T-helper 1 cell treated with Interleukin-12 subunit alpha and Interleukin-12 subunit beta and Interleukin-4 antibody, amounts not matched to agents 30 ng/mL and 1 ng/mL, for 36 hours (primary cell): Measurements from ENCODE around the gene PCSK5. TPM values are rescaled to one million over a fixed set of nuclear protein-coding genes. Genes with fewer than 3 reads are reported as not detected.

Experiments used
- intact Hi-C: fragments of 100-400 bp; cut with micrococcal nuclease; formaldehyde crosslinking; loops from one replicate; pipeline ENCODE4 v1.15.1; 2024
- total RNA-seq: library from RNA; stranded (reverse); gene quantifications from 2 replicates; pipeline ENCODE4 v1.2.3, GENCODE V29; 2022

Gene PCSK5
- total RNA-seq, 1 donor from 2014 or later: 7.1 TPM

DNA sequence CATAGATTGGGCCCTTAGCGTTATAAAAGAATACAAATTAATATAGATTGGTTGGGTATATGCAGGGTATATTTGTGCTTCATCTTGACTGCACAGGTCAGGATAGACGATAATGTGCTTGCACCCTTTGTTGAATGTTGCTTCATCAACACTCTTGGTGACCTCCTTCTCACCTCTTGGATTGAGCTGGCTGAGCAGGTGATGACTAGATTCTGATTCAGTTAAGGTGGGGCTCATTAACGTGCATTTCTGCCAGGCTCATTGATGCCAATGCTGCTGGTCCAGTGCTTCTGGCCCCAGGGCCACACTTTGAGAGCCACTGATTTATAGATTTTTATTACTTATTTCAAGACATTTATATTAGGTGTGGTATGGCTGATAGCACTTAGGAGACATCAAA is 27.7 kb downstream of the PCSK5 start:
- intact Hi-C loops: no loop called here

DNA sequence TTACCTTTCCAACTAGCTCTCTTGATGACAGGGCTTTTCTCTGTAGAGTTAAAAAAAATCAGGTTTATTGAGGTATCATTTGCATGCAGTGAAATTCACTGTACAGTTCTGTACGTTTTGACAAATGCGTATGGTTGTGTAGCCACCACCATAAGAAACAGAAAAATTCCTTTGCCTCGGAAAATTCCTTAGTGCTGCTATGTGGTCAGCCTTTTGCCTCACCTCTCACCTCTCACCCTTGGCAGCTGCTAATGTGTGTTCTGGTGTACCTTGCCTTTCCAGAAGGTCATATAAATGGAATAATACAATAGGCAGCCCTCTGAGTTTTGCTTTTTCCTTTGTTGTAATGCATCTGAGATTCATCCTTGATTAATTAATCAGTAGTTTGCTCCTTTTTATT is 28.4 kb downstream of the PCSK5 start:
- intact Hi-C loops: no loop called here

DNA sequence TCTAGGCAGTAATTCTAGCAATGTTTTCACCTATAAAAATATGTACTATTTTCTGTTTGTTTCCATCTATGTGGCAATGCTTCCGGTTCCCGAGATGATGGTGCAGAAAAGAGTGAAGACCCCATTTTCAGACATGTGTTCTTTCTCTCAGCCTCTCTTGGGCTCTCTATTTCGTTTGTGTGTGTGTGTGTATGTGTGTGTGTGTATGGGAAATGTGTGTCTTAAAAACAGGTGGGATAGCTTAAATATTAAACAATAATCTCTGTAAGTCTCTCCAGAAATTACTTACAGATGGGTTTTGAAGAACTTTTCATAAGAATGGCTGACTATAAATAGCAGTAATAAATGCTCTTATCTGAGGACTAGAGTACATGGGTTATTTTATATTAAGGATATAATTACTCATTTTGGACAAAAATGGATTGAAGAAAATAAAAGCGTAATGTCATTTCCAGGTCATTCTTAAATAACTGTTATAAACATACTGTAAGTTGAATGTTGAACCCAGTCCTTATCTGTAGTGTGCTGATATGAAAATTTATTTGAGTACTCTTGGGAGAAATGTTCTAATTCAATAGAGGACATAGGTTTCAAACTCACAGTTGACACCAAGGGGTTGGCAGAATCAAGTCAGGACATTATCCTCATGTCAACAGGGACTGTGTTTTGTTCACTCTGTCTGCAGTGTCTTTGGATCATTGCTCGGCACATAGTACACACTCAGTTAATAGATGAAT is 31.1 kb downstream of the PCSK5 start:
- intact Hi-C loops: no loop called here

DNA sequence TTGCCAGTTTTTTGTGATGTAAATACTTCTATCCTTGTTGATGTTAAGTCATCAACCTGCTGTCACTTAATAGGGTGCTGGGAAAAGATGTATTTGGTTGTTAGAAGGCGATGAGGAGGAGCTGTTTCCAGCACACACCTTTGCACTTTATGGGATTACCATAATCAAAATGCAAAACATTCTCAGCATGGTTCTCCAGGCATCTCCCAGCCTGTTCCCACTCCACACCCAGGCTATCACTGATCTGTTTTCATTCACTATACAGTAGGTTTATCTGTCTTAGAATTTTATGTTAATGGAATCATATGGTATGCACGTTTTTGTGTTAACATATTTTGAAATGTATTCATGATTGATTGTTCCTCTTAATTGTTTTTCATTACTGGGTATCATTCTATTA is 35.9 kb downstream of the PCSK5 start:
- intact Hi-C loops: no loop called here

DNA sequence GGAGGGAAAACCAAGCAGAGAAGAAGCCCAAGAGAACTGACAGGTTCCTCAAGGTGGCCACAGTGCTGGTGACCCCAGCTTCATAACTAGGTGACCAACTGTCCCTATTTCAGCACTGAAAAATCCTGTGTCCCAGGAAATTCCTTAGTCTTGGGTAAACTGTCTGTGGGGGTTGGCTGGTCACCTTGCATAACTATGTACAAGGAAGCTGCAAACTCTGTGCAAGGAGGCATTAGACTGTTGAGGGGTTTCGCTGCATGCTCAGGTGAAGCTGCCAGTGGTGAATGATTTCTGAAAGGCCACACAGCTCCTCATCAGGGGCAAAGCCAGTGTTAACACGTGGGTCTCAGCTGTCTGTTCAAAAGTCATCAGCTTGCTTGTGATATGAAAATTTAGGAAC is 36.9 kb downstream of the PCSK5 start:
- intact Hi-C loops: no loop called here

DNA sequence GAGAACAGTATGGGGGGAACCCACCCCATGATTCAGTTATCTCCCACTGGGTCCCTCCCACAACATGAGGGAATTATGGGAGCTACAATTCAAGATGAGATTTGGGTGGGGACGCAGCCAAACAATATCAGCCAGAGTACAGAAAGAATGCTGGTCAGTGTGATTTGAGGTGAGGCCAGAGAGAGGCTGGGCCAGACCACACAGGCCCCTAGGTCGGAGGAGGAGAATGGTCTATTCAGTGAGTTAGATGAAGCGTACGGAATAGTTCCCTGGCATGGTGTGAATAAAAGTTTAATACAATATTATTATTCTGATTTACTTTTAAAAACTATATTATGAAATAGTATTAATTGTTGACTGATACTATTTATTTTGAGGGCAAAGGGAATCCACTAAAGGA is 39.7 kb downstream of the PCSK5 start:
- intact Hi-C loops: no loop called here

DNA sequence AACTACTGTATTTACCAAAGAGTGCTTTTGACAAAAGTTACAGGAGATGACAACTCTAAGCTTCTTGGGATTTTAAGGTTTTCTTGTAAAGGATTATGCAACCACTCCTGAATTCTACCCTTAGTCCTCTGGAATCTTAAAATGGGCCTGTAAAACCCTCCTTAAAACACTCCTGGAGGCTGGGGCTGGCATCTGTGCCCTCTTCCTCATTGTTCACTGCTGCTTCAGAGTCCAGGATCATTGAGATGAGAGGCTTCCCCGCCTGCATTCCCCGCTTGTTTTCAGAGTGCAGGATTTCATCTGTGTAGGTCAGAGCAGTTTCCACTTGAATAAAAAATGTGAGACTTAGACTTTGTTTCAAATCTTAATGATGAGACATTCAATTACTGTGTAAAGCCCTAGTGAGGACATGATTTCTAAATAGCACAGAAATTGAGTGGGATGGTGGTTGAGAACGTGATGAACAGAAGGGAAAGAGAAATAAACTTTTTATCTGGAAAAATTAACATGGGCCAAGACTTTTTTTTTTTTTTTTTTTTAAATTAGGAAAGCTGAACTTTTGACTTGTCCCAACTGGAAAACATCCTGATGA is 40.4 kb downstream of the PCSK5 start:
- intact Hi-C loops: no loop called here

DNA sequence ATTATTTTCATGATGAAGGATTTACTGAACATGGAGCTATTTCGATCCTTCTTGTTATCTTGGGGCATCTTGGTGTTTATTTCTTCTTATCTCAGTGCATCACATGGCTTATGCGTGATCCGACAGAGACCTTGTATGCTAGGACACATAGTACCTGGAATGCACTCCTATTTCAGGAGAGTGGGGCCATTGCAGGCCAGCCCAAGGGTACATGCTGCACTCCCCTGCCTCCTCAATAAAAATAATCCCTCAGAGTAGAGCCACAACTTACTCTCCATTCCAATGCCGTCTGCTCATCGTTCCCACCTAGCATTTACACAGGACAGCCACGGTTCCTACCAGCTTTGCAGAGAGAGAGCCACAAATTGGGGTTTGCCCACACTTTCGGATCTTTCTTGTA is 43.5 kb downstream of the PCSK5 start:
- intact Hi-C loops: no loop called here

DNA sequence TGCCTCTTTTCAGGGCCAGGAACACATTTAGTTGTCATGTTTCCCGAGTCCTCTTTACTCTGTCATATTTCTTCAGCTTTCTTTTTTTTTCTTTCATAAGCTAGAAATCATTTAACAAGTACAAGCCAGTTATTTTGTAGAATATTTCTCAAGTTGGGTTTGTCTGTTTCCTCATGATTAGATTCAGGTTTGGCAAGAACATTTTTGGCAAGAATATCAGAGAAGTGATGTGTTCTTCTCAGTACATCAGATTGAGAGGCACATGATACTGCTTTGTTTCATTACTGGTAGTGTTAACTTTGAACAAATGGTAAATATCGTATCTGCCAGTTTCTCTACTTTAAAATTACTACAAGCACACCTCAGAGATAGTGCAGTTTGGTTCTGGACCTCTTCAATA is 45.1 kb downstream of the PCSK5 start:
- intact Hi-C loops: no loop called here

DNA sequence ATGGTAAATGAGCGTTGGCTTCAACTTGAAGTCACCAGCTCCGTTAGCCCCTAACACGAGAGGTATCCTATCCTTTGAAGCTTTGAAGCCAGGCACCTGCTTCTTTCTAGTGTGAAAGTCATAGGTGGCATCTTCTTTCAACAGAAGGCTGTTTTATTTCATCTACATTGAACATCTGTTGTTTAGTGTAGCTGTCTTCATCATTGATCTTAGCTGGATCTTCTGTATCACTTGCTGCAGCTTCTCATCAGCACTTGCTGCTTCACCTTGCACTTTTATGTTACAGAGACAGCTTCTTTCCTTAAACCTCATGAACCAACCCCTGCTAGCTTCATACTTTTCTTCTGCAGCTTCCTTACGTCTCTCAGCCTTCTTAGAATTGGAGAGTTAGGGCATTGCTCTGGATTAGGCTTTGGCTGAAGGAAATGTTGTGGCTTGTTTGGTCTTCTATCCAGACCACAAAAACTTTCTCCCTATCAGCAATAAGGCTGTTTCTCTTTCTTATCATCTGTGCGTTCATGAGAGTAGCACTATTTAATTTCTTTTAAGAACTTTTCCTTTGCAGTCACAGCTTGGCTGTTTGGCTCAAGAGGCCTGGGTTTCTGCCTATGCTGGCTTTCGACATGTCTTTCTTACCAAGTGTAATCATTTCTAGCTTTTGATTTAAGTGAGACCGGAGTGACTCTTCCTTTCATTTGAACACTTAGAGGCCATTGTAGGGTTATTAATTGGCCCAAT is 47.2 kb downstream of the PCSK5 start:
- intact Hi-C loops: no loop called here

DNA sequence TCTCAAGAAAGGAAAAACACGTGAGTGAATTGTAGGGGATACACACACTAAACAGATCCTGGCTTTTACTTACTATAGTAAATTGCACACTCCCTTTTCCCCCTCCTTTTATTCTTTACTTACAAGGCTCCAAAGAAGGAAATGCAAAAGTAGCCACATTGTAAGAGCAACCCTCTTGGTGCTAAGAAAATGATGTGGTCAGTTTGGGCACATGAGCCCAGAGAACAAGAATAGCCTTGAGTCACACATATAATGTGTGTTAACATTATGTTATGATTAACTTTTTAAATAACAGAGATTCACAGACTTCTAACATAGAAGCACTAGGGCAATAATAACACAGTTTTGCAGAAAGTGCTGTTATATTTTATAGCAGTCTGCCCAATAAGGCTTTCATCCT is 48.5 kb downstream of the PCSK5 start:
- intact Hi-C loops: no loop called here

DNA sequence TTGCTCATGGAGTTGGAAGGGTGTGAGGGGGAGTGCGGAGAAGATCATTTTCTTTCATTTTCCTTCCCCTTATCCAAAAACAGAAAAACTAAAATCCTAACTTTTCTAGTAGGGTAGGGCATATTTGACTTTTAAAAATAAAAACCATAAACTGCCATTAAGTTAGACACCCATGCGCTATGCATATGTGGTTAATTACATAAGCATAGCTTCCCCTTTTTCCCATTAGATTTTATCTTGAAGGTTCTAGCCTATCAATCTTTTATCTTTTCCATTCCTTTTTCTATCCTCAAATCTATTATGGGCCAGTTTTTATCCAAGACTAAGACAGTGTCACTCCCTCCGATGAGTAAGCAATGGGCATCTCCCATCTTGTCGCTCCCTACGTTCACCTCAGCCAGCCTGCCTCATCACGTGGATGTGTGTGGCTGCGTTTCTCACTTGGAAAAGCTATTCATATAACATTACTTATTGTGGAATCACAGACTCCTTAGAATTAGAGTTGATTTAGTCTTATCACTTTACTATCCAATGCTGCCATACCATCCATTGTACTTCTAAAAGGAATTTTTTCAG is 49.2 kb downstream of the PCSK5 start:
- intact Hi-C loops: no loop called here

DNA sequence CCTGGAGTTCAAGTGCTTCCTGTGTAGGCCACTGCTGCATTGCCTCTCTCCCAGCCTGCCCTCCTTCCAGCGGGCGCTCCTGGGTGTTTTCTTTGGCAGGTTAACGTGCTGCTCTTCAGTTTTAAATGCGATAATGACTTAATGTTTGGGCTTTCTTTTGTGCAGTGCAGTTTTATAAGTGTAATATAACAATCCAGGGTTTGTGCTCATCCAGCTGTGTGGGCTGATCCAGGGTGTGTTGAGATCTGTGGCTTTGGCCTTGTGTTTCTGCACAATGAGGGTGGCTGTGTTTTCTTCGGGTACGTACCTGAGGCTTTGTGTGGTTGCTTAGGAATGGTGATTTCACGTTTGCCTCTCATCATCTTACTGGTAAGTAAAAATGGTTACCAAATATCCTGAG is 50.6 kb downstream of the PCSK5 start:
- intact Hi-C loops: no loop called here

DNA sequence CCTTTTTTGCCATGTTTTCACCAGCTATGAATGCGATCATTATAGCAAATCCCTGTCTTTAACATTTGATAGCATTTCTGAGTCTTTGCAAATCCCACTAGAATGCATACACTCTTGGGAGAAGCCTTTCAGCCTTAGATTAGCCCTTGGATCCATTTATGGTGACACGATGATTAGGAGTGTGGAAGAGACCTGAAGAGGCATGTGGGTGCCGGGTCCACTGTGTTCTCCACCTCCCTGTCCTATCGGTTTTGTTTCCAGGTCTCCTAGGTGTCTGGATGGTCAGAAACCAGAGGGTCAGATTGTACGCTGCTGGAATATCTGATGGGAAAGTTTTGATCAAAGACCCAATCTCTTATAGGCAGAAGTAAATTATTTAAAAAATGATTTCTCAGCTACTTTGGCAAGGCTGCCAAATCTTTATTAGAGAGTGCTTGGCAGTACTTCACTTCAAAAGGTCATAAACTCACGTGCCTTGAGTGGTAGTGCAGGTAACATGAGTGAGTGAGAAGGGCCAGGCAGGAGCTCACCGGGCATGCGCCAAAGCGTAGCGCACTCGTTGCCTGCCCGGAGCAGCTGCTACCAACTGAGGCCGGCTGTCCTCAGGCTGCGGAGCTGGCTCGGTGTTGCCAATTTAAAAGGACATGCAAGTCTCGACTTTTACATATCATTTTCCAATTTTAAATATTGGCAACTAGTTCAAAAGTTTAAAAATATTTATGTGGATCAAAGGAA is 51.3 kb downstream of the PCSK5 start:
- intact Hi-C loops: no loop called here

DNA sequence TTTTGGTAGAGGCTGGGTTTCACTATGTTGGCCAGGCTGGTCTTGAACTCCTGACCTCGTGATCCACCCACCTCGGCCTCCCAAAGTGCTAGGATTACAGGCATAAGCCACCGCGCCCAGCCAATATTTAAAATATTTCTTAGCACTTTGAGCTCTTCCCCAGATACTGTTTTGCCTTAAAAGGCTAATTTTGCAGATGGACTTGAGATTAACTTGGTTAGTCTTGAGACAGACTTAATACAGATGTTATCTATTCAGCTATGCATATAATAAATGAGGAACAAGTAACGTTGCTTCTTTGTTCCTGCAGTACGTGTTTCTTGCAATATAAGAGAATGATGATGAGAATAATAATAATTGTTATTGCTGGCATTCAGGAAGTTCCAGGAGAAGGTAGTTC is 56.3 kb downstream of the PCSK5 start:
- intact Hi-C loops: no loop called here

DNA sequence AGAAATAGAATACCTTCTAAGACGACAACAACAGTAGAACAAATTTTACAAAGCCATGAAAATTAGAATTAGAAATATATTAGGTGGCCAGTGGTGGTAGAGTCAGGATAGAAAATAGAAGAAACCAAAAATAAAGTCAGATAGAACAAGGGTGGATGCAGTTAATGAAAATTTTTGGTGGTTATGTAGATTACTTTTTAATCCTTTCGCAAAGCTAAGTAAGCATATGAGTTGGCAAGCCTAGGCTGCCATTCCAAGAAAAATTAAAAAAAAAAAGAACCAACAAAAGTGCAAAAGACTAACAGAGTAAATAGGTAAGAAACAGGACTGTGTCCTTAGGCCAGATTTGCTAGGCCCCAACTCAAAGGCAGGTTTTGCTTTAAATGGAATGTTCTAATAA is 56.8 kb downstream of the PCSK5 start:
- intact Hi-C loops: no loop called here

DNA sequence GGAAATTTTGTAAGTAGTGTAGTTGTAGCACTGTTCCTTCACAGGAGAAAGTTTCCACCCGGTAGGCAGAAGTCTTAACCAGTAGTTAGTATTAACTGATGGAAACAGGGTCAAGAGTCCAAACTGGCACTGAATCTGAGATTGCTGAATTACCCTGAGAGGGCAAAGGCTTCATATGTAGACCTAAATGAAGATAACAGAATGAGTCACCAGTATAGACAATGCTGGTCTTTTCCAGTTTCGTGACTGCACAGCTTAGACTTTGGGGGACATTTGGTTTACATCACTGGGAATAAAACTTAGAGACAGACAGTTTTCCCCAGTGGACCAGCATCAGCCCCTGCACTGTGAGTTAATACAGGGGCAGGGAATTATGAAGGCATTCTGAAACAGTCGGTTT is 60.5 kb downstream of the PCSK5 start:
- intact Hi-C loops: no loop called here

DNA sequence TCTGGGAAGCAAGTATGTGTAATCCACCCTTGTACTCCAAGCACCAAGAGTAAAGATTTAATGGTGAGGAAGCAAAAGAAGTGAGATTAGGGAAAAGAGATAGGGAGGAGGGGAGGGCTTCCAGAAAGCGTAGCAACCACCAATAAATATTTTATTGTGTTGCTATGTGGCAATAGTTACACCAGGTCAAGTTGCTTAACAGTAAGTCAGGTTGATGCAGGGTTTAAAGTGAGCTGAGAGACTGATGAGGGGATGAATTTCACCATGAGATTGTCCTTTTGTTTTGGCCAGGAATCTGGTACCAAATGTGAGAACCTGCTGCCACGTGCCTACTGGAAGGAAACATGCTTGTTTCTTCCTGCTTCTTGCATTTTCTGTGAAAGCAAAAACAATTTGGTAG is 62.7 kb downstream of the PCSK5 start:
- intact Hi-C loops: no loop called here

DNA sequence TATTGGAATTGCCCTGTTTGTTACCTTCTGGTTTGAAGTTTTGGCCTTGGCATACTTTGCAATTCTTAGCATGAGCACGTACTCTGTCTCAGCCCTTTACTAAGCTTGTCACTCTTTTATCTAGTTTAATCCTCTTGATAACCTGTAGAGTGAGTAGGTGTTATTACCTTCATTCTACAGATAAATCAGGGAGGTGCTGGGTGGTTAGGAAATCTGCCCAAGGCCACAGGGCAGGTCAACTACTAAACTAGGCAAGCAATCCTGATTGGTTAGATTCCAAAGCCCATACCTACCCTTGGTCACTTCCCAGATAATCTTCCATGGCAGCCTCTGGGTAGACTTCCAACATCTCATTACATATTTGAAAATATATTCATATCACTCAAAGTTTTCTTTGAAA is 65.7 kb downstream of the PCSK5 start:
- intact Hi-C loops: no loop called here

DNA sequence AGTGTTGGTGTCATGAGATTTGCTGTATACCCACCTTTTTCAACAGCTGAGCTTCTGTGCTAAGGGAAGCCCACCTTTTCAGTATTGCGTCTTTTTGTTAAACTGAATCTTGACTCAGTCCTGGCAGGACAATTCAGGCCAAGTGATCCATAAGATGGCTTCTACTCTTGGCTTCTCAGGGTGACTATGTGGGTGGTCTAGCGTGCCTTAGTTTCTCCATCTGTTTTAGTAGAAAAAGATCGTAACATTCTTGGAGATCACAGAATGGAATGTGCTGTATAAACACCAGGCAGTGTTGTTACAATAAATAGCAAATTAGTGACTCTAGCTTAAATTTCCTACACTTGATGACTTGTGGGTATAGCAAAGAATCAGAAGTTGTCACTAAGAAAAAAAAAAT is 66.6 kb downstream of the PCSK5 start:
- intact Hi-C loops: no loop called here

DNA sequence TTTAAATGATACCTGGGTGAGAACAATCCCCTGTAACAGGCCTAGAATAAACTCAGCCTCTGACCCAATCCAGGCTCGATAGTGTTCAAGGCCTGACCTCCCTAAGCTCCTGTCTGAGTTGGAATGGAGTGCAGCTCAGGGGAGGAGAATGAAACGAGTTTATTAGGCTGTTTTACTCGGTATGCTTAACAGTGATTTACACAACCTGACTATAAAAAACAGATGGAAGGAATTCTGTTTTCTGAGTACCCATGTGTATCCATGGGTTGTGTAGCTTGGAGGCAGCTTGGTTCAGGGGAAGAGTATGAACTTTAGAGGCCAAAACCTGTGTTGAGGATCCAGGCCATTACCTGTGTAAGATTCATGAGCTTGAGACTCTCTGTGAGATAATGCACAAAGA is 67.8 kb downstream of the PCSK5 start:
- intact Hi-C loops: no loop called here

DNA sequence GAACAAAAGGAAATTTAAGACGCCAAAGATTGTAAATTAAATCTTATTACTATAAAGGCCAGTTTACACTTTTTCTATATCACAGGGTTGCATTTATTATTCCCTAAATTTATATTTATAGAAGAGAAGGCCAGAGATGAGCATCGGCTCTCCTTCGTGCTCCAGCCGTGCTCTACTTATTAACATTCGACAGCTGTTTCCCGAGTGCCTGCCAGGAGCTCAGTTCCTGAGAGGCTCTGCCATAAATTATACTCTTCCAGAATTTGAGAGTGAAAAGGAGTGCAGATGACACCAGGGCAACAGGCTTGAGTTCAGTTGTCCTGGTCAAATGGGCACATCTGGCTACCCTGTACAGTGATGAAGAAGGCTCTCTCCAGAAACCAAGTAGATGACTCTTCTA is 70.1 kb downstream of the PCSK5 start:
- intact Hi-C loops: no loop called here
